COLO829 (cell line): ENCODE results near the gene PIAS1.
"Not testable (repeated sequence)": the region's sequence is repeated elsewhere in the genome, so short reads cannot be mapped to it uniquely, and the experiment has no call there.

Experiments used
- DNase-seq: peaks from one replicate; pipeline ENCODE4 v3.0.0; 2012; ENCODE audit warnings: low spot score

PIAS1 gene

GRCh38 chr15:68203956-68204355 lies 149.8 kb downstream of the PIAS1 start:
- DNase-seq, result no peak

GRCh38 chr15:68204361-68204760 lies 150.2 kb downstream of the PIAS1 start:
- no peak for DNase-seq

GRCh38 chr15:68204776-68205557 lies 150.9 kb downstream of the PIAS1 start, which contains the start of gene CALML4:
Gene CALML4 (minus strand): TSS chr15:68205332. CDS start chr15:68205247, 85 bp downstream.
- no peak for DNase-seq

- no peak for DNase-seq
Observed at GRCh38 chr15:68205558-68205944, 151.4 kb downstream of the PIAS1 start.

GRCh38 chr15:68205954-68206539 lies 151.9 kb downstream of the PIAS1 start:
- no peak for DNase-seq

GRCh38 chr15:68206711-68207151 lies 152.6 kb downstream of the PIAS1 start:
- DNase-seq, result no peak

- DNase-seq, result no peak
Observed at GRCh38 chr15:68207176-68207935, 153.2 kb downstream of the PIAS1 start.

GRCh38 chr15:68208136-68208535 lies 154.0 kb downstream of the PIAS1 start:
- DNase-seq, result no peak

GRCh38 chr15:68208636-68209240 lies 154.6 kb downstream of the PIAS1 start:
- DNase-seq, result no peak

- DNase-seq, result no peak
Observed at GRCh38 chr15:68209272-68209671, 155.2 kb downstream of the PIAS1 start.

GRCh38 chr15:68209735-68210408 lies 155.8 kb downstream of the PIAS1 start:
- DNase-seq, result no peak

GRCh38 chr15:68210409-68210756 lies 156.3 kb downstream of the PIAS1 start:
- no peak for DNase-seq

GRCh38 chr15:68210821-68211655 lies 156.9 kb downstream of the PIAS1 start:
- DNase-seq, result no peak

GRCh38 chr15:68211656-68212320 lies 157.7 kb downstream of the PIAS1 start:
- DNase-seq, result no peak

GRCh38 chr15:68213491-68213845 lies 159.4 kb downstream of the PIAS1 start:
- not testable (repeated sequence) for DNase-seq

- DNase-seq, result no peak
Observed at GRCh38 chr15:68213991-68214837, 160.1 kb downstream of the PIAS1 start.

- no peak for DNase-seq
Observed at GRCh38 chr15:68214838-68215254, 160.7 kb downstream of the PIAS1 start.

GRCh38 chr15:68217341-68217740 lies 163.2 kb downstream of the PIAS1 start:
- no peak for DNase-seq

- DNase-seq, result no peak
Observed at GRCh38 chr15:68218331-68218730, 164.2 kb downstream of the PIAS1 start.
